Measurements from ENCODE around the gene ADAM10. TPM values are rescaled to one million over a fixed set of nuclear protein-coding genes. Genes with fewer than 3 reads are reported as not detected.
A peak's percentile ranks its signal among the peaks of the same experiment; 100 is the strongest.

Gene ADAM10
- polyA plus RNA-seq, 1 of the 3 experiments (the other 2 are of a cell fraction) = 83.5 TPM

DNA sequence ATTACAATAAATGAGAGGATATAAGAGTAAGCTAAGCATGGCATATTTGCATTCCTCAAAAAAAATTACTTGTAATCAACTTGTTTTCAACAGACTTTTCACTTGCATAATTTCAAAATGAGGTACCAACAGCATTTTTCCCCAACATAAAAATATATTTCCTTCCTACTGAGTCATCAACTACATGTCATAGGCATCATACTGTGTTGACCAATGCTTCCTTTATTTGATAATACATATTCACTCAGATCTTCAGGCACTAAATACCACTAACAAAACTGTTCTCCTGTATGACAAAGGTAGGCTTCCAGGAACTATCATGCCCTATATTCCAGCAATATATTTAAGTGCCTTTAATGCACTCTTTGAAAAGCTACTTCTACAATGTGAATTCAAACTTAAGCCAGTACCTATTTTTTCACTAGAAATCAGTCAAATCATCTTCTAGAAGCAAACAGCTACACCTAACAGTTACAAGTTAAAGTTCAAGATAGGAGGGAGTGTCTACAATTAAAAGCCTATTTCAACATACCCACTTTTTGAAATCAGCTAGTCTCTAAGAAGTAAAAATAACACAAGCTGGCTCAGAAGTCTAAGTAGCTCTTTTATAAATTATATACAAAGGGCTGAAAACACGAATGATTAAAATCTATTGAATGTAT, 11.3 kb downstream of the ADAM10 start:
- no peak overlapping the region for H3K27ac ChIP-seq (ENCODE audit: low read depth in 2 of 2, low read length in 1 of 2)

DNA sequence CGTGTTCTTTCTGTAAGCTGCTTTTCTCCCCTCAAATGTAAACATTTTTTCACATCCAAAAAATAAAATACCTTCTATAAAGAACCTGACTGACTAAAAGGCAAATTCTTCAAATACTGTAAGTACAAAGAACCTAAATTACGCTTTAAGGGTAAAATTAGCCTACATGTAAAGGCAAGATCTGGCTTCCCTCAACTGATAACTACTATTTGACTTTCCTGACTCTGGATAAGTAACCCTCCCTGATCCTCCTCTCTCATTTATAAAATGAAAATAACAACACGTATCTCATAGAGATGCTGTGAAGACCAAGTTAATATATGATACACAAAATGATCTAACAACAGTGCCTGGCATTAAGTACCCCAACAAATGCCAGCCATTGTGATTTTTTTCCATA, 12.2 kb downstream of the ADAM10 start:
- peaks cover 96% of the 10 kb centered on the region for H3K79me2 ChIP-seq (ENCODE audit: insufficient read depth)
- peaks cover 0 to 8% of the 10 kb centered on the region in 2 experiments; a peak in 3 of 4 replicates for H3K4me1 ChIP-seq (ENCODE audit: control insufficient read depth in 1 of 2, insufficient read depth in 2 of 2, low read depth in 1 of 2, low read length in 1 of 2)
- CTCF ChIA-PET = interaction anchor here (0.9 kb wide), 1 partner anchor 756 kb away, joined by 3 read pairs; no protein-coding TSS in a partner anchor
- no peak overlapping the region for H2AFZ ChIP-seq (ENCODE audit: low read depth)
- H4K20me1 ChIP-seq (ENCODE audit: insufficient read depth) = peaks cover 61% of the 10 kb centered on the region
- no peak overlapping the region for H3K4me3 ChIP-seq (ENCODE audit: low read depth in 2 of 2, low read length in 1 of 2)
- WGBS (ENCODE audit: low lambda C conversion rate) = 97% methylated on average over 3 of the region's 3 CpGs
- H3K4me2 ChIP-seq = no peak overlapping the region
- no peak overlapping the region for H3K9ac ChIP-seq
- peaks cover 0 to 3% of the 10 kb centered on the region in 2 experiments for H3K36me3 ChIP-seq (replicated peaks in 1 of 2; ENCODE audit: control insufficient read depth in 1 of 2, insufficient read depth in 2 of 2, low read length in 1 of 2)
- no peaks in the 10 kb centered on the region for H3K27me3 ChIP-seq (ENCODE audit: insufficient read depth)
- POLR2A ChIA-PET = no interaction called here
- TF ChIP-seq, protein P1, sequence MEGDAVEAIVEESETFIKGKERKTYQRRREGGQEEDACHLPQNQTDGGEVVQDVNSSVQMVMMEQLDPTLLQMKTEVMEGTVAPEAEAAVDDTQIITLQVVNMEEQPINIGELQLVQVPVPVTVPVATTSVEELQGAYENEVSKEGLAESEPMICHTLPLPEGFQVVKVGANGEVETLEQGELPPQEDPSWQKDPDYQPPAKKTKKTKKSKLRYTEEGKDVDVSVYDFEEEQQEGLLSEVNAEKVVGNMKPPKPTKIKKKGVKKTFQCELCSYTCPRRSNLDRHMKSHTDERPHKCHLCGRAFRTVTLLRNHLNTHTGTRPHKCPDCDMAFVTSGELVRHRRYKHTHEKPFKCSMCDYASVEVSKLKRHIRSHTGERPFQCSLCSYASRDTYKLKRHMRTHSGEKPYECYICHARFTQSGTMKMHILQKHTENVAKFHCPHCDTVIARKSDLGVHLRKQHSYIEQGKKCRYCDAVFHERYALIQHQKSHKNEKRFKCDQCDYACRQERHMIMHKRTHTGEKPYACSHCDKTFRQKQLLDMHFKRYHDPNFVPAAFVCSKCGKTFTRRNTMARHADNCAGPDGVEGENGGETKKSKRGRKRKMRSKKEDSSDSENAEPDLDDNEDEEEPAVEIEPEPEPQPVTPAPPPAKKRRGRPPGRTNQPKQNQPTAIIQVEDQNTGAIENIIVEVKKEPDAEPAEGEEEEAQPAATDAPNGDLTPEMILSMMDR (IDR thresholded peaks at IDR 0.05) = no peak
- TF ChIP-seq, protein P2, sequence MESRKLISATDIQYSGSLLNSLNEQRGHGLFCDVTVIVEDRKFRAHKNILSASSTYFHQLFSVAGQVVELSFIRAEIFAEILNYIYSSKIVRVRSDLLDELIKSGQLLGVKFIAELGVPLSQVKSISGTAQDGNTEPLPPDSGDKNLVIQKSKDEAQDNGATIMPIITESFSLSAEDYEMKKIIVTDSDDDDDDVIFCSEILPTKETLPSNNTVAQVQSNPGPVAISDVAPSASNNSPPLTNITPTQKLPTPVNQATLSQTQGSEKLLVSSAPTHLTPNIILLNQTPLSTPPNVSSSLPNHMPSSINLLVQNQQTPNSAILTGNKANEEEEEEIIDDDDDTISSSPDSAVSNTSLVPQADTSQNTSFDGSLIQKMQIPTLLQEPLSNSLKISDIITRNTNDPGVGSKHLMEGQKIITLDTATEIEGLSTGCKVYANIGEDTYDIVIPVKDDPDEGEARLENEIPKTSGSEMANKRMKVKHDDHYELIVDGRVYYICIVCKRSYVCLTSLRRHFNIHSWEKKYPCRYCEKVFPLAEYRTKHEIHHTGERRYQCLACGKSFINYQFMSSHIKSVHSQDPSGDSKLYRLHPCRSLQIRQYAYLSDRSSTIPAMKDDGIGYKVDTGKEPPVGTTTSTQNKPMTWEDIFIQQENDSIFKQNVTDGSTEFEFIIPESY (IDR thresholded peaks at IDR 0.05; ENCODE audit: borderline replicate concordance, low read depth) = no peak
- TF ChIP-seq POLR2AphosphoS5 (IDR thresholded peaks at IDR 0.05; ENCODE audit: low read depth, low read length) (no peak), MXI1 (IDR thresholded peaks at IDR 0.05; ENCODE audit: low read depth, low read length) (no peak), RXRA (IDR thresholded peaks at IDR 0.05; ENCODE audit: borderline replicate concordance, low read depth) (no peak), TEAD4 (IDR thresholded peaks at IDR 0.05; ENCODE audit: borderline replicate concordance, insufficient read depth) (no peak), SMC3 (IDR thresholded peaks at IDR 0.05; ENCODE audit: low read depth, low read length) (no peak), JUND (IDR thresholded peaks at IDR 0.05) (no peak), TAF1 (IDR thresholded peaks at IDR 0.05; ENCODE audit: borderline replicate concordance, low read depth, low read length) (no peak), ELF1 (IDR thresholded peaks at IDR 0.05) (no peak), FOXJ3 (CRISPR knock-in tag; IDR thresholded peaks at IDR 0.05) (no peak), RAD21 (IDR thresholded peaks at IDR 0.05; ENCODE audit: low read length) (no peak), FOXM1 (IDR thresholded peaks at IDR 0.05; ENCODE audit: low read depth) (no peak), TCF12 (IDR thresholded peaks at IDR 0.05) (no peak), NRF1 (IDR thresholded peaks at IDR 0.05; ENCODE audit: low read depth, low read length) (no peak)
- TF ChIP-seq, protein P3, sequence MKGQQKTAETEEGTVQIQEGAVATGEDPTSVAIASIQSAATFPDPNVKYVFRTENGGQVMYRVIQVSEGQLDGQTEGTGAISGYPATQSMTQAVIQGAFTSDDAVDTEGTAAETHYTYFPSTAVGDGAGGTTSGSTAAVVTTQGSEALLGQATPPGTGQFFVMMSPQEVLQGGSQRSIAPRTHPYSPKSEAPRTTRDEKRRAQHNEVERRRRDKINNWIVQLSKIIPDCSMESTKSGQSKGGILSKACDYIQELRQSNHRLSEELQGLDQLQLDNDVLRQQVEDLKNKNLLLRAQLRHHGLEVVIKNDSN (IDR thresholded peaks at IDR 0.05; ENCODE audit: borderline replicate concordance, low read depth) = no peak
- TF ChIP-seq, protein P4, sequence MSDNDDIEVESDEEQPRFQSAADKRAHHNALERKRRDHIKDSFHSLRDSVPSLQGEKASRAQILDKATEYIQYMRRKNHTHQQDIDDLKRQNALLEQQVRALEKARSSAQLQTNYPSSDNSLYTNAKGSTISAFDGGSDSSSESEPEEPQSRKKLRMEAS (IDR thresholded peaks at IDR 0.05; ENCODE audit: low read depth) = no peak
- H3K9me3 ChIP-seq = no peaks in the 10 kb centered on the region
- no peak overlapping the region for H3K27ac ChIP-seq (ENCODE audit: low read depth in 2 of 2, low read length in 1 of 2)
- H3K9me2 ChIP-seq = no peaks in the 10 kb centered on the region
- no peaks in the 10 kb centered on the region for H3F3A ChIP-seq (replicated peaks; ENCODE audit: insufficient read depth)
- DNase-seq = no peak

More for the DNA sequence above, 11.3 kb downstream of the ADAM10 start:
- no peaks in the 10 kb centered on the region for H3K27me3 ChIP-seq (ENCODE audit: insufficient read depth)
- H3K9me2 ChIP-seq = no peaks in the 10 kb centered on the region
- CTCF ChIA-PET = interaction anchor here (1.4 kb wide), 1 partner anchor 9 kb away, joined by 3 read pairs; no protein-coding TSS in a partner anchor
- 75% methylated on average over 1 of the region's 1 CpG for WGBS (ENCODE audit: low lambda C conversion rate)
- peaks cover 0 to 8% of the 10 kb centered on the region in 2 experiments; a peak in 3 of 4 replicates for H3K4me1 ChIP-seq (ENCODE audit: control insufficient read depth in 1 of 2, insufficient read depth in 2 of 2, low read depth in 1 of 2, low read length in 1 of 2)
- H3K9me3 ChIP-seq = no peaks in the 10 kb centered on the region
- H3K4me3 ChIP-seq (ENCODE audit: low read depth in 2 of 2, low read length in 1 of 2) = no peak overlapping the region
- H3K36me3 ChIP-seq (replicated peaks in 1 of 2; ENCODE audit: control insufficient read depth in 1 of 2, insufficient read depth in 2 of 2, low read length in 1 of 2) = no peaks in the 10 kb centered on the region
- peaks cover 67% of the 10 kb centered on the region for H4K20me1 ChIP-seq (ENCODE audit: insufficient read depth)
- peaks cover 3% of the 10 kb centered on the region for H3F3A ChIP-seq (replicated peaks; ENCODE audit: insufficient read depth)
- DNase-seq = no peak
- peak overlapping the region; percentile 33; the same call in 1 of the 2 replicates for H3K4me2 ChIP-seq
- POLR2A ChIA-PET = no interaction called here
- H2AFZ ChIP-seq (ENCODE audit: low read depth) = no peak overlapping the region
- no peak overlapping the region for H3K9ac ChIP-seq
- TF ChIP-seq FOSL2 (IDR thresholded peaks at IDR 0.05; ENCODE audit: borderline replicate concordance, low read depth) = peak; percentile 34; the same call in 1 of the 2 replicates
- TF ChIP-seq MXI1 (IDR thresholded peaks at IDR 0.05; ENCODE audit: low read depth, low read length) = no peak
- no peak for TF ChIP-seq TCF12 (IDR thresholded peaks at IDR 0.05)
- TF ChIP-seq POLR2AphosphoS5 (IDR thresholded peaks at IDR 0.05; ENCODE audit: low read depth, low read length) = no peak
- no peak for TF ChIP-seq NRF1 (IDR thresholded peaks at IDR 0.05; ENCODE audit: low read depth, low read length)
- peaks cover 96% of the 10 kb centered on the region for H3K79me2 ChIP-seq (ENCODE audit: insufficient read depth)

Measured in SK-N-SH (cell line).